SIG-M5 (cell line): ENCODE results near the gene TSEN54.

Source experiments
- DNase-seq: peaks from one replicate; lab custom pipeline; 2025; lab: John Stamatoyannopoulos, UW

Gene TSEN54

DNA sequence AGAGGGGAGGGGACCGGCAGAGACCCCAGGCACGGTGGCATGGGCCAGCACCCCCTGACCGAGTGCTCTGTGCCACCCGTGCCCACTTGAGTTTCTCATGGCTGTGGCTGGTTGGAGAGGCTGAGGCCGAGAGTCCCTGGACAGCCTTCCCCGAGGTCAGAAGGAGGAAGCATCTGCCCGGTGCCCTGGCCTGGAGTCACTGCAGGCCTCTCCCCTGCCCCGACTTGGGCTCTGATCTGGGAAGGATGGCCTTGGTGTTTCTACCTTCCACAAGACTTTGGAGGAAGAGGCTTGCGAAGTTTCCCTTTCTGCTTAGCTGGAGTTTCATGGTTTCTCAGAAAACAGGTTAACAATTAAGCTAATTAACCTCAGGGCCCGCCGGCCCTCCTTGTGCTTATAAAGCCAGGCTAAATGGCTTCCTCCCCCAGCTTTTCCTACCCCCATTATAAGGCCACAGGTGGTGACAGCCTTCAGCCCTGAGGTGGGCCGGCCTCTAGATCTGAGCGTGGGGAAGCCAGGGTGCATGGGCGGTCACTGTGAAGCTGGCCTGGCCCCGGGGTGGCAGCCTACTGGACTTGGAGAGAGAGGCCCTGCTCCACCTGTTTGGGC lies 26.5 kb downstream of the TSEN54 start:
- no peak for DNase-seq

GRCh38 chr17:75544250-75544649 lies 27.9 kb downstream of the TSEN54 start:
- no peak for DNase-seq

DNA sequence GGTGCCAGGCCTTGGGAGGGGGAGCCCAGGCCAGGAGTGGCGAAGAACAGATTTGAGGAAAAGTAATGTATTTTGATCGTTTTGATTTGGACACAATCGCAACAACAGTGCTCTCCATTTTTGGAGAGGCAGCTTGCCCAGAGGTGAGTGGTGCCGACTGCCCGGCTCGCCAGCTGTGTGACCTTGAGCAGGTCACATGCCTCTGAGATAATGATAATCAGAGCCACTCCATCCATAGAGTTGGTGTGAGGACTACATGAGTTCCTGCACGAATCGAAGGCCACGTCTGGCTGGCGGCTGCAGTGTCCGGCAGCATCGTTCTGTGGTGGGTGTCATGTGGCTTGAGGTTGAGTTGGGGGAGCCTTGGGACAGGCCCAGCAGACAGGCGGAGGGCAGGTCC lies 29.9 kb downstream of the TSEN54 start:
- no peak for DNase-seq

GRCh38 chr17:75547091-75547490 lies 30.8 kb downstream of the TSEN54 start:
- DNase-seq = no peak

DNA sequence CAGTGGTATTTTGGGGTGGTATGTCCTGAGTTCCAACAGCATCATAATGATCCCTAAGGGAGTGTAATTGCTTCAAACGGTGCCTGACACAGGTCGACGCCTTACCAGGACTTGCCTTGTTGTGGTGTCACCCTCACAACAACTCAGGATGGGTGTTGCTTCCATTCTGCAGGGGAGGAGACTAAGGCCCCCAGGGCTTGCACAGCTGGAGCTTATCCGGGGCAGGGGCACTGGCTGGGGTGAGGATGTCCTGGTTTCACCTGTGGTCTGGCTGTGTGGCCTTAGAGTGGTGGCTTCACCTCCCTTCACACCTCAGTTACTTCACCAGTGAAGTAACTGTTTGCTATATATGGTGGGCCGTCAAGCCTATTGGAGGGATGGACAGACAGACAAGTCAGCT lies 32.5 kb downstream of the TSEN54 start:
- DNase-seq = no peak

DNA sequence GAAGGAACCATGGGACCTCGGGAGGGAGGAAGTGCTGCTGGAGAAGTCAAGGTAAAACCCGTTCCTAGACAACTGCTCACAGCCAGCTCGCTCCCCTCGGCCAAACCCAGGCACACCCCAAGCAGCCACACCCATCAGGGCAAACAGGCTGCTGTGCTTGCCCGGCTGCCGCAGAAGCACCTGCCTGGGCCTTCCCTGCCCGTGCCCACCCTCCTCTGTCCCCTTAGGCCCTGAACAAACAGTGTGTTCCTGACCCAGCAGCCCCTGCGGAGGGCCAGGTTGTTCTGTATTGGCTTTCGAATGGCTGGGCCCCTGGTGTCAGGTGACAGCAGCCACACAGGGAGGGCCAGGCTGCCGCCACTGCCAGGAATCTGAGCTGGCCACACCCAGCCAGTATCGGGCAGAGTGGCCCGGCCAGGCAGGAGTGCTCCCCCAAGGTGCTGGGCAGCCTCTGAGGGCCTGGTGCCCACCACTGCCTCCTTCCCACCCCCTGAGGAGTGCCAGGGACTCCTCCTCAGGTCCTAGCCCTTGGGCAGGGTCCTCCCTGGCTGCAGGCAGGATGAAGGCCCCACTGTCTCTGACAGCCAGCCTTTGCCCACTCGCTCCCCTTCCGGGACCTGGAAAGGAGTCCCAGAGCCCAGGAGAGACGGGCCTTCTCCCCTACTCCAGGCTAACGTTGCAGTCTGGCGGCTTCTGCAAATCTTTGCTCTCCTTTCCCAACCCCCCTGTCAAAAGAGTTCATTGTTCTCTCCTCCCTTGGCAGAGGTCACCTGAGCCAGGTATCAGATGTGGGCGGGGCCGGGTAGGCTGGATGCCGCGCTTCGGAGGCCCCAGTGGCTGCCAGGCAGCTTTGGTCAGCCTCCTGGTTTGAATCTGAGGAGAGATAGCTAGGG lies 33.2 kb downstream of the TSEN54 start:
- DNase-seq = no peak

- no peak for DNase-seq
Observed at GRCh38 chr17:75550139-75550465, 33.8 kb downstream of the TSEN54 start.

GRCh38 chr17:75551266-75551665 lies 34.9 kb downstream of the TSEN54 start:
- DNase-seq = no peak

GRCh38 chr17:75552425-75553294 lies 36.3 kb downstream of the TSEN54 start:
- no peak for DNase-seq

DNA sequence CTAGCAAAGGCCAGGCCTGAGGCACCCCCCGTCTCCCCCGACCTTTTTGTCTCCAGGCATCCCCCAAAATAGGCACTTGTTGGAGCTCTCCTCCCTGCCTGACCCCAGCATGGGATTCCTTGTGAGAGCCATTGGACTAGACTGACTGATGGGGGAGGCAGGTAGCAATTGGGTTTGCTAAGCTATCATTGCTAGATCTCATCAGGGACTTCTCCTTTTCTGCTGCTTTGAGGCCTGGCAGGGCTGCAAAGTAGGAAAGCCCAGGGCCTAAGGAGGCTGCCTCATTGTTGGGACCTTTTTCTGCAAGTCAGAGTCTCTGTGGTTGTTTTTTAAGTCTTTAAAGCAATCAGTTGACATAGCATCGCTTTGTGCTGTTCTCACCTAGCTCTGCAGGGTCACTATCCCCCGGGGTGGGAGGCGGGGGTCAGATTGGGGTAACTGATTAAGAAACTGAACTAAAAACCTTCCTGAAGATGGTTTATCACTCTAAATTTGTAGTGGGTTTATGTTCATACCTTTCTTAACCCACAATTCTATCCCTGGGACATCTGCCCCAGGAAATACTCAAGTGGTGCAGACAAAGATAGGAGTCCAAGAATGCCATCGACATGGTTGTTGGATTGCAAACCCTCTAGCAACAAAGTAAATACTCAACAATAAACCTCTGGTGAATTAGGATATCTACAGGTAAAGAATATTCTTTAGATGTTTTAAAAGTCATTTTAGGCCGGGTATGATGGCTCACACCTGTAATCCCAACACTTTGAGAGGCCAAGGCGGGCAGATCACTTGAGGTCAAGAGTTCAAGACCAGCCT lies 37.2 kb downstream of the TSEN54 start:
- DNase-seq = no peak

GRCh38 chr17:75555679-75556153 lies 39.4 kb downstream of the TSEN54 start:
- no peak for DNase-seq

GRCh38 chr17:75557075-75557851 lies 40.9 kb downstream of the TSEN54 start:
- DNase-seq = no peak

- DNase-seq = no peak
Observed at GRCh38 chr17:75557852-75558665, 41.7 kb downstream of the TSEN54 start.

GRCh38 chr17:75558666-75559530 lies 42.6 kb downstream of the TSEN54 start:
- no peak for DNase-seq

GRCh38 chr17:75559958-75560533 lies 43.7 kb downstream of the TSEN54 start:
- no peak for DNase-seq

- DNase-seq = no peak
Observed at GRCh38 chr17:75561927-75562603, 45.7 kb downstream of the TSEN54 start.

GRCh38 chr17:75563063-75563758 lies 46.9 kb downstream of the TSEN54 start:
- no peak for DNase-seq
